ENCODE measurements around the gene KLRK1.
"Not testable (repeated sequence)": the region's sequence is repeated elsewhere in the genome, so short reads cannot be mapped to it uniquely, and the experiment has no call there.

The KLRK1 gene

DNA sequence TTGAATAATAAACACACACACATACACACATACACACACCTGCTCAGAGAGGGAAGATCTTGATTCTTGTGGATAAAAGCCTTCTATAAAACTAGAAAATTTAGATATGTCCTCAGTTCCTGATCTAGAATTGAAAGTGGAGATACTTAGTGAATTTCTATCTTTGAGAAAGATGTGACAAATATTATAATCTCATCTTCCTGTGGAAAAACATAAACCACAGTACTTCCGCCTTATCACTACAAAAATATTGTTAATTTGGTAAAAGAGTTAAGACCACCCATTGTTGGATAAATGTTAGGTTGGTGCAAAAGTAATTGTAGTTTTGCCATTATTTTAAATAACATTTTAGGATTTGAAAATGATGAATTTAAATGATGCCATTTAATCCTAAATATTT is at the start of gene KLRK1:
Gene KLRK1, minus strand, starts transcription at position 138 of the 400 bp plus-strand sequence. CDS start 1,231 bp downstream, outside the sequence.
- no peak for DNase-seq (ENCODE audit: low spot score)

DNA sequence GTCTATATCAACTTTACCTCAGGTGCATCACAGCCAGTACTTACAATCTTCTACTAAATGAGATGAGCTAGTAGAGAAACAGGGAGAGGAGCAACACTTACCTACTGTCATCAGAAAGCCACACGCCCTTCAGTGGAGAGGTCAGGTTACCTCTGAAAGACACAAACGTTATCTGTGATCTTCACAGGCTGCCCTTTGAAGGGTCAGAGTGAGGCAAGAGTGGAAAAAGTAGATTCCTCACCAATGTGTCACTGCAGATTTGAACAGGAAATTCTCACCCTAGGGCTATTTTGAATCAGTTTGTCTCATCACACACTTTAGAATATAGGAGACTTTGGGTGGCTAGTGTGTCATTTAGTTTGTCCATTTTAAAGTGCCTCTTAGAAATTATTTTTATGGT is 47.8 kb upstream of the KLRK1 start:
- not testable (repeated sequence) for DNase-seq (ENCODE audit: low spot score)

DNA sequence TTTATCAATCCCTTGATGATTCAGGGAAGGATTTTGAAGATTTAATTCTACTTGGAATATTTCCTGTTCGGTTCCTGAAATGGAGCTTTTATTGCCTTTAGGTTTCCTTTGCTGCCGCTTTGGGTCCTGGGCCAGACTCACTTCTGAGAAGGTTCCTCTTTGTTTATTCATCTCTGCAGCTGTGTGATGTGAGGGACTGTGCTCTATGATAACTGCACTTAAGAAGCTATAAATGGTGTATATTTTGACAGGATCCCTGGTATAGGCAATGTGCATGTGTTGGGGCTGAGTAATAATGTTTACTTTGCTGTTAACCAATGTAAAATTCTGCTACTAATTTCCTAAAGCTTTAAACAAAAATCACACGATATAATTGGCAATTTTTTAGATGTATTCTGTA is 46.0 kb upstream of the KLRK1 start, which contains the start of gene KLRC2:
Gene KLRC2, minus strand, starts transcription at position 195 of the 400 bp plus-strand sequence. Its CDS starts 24 bp downstream, at position 171.
- not testable (repeated sequence) for DNase-seq (ENCODE audit: low spot score)

DNA sequence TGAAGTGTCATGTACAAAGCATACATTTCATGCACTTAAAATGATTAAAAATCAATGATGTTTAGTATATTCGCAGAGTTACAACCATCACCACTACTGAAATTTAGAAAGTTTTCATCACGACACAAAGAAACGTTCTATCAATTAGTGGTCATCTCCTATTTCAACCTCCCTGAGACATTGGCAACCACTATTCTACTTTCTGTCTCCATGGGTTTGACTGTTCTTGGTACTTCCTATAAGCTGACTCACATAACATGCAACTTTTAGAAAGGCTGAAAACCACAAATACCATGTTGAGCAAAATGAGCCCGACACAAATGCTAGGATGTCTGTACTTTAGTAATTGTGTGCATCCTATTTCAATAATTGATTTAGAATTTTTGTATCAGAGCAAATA is 40.8 kb upstream of the KLRK1 start:
- DNase-seq (ENCODE audit: low spot score): not testable (repeated sequence)

DNA sequence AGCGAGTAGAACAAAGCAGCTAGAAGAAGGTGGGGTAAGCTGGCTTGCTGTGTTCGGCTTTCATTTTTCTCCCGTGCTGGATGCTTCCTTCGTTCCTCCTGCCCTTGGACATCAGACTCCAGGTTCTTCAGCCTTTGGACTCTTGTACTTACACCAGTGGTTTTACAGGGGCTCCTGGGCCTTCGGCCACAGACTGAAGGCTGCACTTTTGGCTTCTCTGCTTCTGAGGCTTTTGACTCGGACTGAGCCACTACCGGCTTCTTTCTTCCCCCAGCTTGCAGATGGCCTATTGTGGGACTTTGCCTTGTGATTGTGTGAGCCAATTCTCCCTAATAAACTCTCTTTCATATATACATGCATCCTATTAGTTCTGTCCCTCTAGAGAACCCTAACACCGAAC is 36.1 kb upstream of the KLRK1 start:
- DNase-seq (ENCODE audit: low spot score): not testable (repeated sequence)

DNA sequence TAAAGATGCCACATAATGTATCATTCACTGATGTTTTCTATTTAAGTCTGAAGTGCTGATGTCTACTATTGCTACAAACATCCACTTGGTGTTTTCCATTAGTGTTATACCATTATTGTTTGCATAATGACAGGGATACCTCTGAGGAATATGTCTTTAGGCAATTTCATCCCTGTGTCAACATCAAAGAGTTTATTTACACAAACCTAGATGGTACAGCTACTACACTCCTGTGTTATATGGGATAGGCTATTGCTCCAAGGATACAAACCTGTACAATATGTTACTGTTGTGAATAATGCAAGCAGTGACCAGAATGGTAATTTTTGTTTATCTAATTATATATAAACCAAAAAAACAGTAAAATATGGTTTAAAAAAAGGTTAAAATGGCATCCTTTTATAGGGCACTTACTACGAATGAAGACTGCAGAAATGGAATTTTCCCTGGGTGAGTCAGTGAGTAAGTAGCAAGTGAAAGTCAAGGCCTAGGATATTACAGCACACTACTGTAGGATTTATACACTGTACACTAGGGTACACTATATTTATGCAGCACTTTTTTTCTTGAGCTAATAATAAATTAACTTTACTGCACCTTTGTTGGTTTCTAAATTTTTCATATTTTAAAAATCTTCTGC is 34.5 kb upstream of the KLRK1 start:
- DNase-seq (ENCODE audit: low spot score): not testable (repeated sequence)

DNA sequence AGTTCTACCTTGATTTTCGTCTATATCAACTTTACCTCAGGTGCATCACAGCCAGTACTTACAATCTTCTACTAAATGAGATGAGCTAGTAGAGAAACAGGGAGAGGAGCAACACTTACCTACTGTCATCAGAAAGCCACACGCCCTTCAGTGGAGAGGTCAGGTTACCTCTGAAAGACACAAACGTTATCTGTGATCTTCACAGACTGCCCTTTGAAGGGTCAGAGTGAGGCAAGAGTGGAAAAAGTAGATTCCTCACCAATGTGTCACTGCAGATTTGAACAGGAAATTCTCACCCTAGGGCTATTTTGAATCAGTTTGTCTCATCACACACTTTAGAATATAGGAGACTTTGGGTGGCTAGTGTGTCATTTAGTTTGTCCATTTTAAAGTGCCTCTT is 32.3 kb upstream of the KLRK1 start:
- DNase-seq (ENCODE audit: low spot score): not testable (repeated sequence)

DNA sequence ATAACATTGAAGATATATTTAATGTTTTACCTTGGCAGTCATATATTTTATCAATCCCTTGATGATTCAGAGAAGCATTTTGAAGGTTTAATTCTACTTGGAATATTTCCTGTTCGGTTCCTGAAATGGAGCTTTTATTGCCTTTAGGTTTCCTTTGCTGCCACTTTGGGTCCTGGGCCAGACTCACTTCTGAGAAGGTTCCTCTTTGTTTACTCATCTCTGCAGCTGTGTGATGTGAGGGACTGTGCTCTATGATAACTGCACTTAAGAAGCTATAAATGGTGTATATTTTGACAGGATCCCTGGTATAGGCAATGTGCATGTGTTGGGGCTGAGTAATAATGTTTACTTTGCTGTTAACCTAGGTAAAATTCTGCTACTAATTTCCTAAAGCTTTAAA is 30.5 kb upstream of the KLRK1 start, which contains the start of gene KLRC3:
Gene KLRC3, minus strand, starts transcription at position 262 of the 400 bp plus-strand sequence. Its CDS starts 45 bp downstream, at position 217.
- not testable (repeated sequence) for DNase-seq (ENCODE audit: low spot score)

DNA sequence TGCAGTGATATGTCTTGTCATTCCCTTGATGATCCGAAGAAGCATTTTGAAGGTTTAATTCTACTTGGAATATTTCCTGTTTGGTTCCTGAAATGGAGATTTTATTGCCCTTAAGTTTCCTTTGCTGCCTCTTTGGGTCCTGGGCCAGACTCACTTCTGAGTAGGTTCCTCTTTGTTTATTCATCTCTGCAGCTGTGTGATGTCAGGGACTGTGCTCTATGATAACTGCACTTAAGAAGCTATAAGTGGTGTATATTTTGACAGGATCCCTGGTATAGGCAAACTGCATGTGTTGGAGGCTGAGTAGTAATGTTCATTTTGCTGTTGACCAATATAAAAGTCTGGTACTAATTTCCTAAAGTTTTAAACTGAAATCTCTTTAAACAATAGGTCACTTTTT is 19.6 kb upstream of the KLRK1 start, which contains the start of gene KLRC4:
Gene KLRC4, minus strand, starts transcription at position 366 of the 400 bp plus-strand sequence. Its CDS starts 182 bp downstream, at position 184.
- DNase-seq (ENCODE audit: low spot score): peak; percentile 23

DNA sequence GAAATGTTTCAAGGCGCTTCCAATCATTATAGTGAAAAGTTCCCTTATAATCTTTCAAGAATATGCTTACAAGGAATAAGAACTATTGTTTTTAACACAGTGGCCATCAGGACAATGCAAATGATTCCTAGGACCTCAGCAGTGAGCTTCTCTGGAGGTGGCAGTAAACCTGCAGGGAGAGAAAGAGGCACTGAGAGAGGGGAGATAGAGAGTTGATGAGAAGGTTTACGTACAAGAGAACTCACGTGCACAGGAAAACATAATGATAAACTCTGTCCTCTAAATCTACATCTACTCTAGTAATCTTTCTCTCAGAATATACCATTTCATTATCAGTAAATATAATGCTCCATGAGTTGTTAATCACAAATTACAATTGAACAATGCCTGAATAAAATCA is 19.0 kb upstream of the KLRK1 start:
- DNase-seq (ENCODE audit: low spot score): no peak

DNA sequence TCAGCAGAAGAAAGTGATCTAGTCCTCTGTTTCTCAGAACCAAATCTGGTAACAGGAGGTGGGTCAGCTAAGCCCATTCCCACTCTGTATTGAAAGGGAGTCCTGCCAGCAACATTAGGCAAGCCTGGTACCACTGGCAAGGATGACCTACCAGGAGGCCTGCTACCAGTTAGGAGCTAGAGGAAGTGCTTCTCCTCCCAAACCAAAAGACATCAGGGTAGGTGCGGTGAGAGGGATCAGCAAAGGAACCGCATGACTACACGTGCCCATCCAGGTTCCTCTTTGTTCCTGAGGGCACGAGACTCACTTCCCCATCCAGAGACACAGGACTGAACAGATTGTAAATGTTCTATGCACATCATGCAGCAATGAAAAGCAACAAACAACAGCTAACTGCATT is 16.9 kb upstream of the KLRK1 start:
- DNase-seq (ENCODE audit: low spot score): no peak

DNA sequence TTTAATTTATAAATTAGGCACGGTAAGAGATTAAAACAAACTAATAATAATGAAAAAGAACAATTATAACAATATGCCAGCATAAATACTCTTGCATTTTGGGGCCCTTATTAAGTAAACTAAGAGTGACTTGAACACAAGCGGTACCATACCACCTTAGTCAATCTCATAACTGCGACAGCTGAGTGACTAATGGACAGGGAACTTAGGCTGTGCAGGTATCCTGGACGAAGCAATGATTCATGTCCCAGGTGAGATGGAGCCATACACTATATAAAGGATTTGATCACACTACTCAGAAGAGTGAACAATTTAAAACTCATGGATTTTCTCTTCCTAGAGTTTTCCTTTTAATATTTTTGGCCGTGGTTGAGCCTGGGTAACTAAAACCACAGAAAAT is 15.5 kb upstream of the KLRK1 start:
- DNase-seq (ENCODE audit: low spot score): no peak

DNA sequence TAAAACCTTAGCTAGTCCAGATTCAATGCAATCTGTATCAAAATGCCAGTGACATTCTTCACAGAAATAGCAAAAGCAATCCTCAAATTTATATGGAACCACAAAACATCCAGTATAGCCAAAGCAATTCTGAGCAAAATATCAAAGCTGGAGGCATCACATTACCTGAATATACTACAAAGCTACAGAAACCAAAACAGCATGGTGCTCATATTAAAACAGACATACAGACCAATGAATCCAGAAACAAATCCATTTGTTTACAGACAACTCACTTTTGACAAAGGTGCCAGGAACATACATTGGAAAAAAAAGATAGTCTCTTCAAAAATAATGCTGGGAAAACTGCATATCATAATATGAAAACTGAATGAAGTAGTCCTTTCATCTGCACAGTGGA is 15.0 kb upstream of the KLRK1 start:
- no peak for DNase-seq (ENCODE audit: low spot score)

DNA sequence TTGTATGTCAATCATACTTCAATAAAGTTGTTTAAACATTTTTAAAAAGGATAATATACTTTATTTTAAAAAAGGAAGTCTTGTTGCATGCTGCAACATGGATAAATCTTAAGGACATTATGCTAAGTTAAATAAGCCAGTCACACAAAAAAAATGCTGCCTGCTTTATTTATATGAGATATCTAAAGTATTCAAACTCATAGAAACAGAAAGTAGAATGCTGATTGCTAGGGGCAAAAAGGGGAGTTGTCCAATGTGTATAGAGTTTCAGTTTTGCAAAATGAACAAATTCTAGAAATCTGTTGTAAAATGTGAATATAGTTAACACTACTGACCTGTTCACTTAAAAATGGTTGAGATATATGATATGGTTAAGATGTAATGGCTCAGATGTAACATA is 11.0 kb upstream of the KLRK1 start:
- no peak for DNase-seq (ENCODE audit: low spot score)

DNA sequence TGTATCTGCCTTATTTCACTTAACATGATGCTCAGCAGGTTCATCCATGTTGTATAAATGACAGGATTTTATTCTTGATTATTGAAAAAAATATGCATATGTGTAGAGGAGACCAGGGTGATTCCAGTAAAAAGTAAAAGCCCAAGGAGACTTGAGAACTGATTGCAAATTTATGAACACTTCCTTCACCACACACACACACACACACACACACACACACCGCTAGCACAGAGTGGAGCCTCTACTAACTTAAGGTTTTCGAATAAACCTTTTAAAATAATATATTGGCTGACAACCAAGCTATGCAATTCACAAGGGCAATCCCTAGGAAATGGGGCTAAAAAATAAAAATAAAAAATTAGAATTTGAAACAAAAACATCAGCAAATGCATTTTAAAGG is 8.3 kb upstream of the KLRK1 start:
- no peak for DNase-seq (ENCODE audit: low spot score)

DNA sequence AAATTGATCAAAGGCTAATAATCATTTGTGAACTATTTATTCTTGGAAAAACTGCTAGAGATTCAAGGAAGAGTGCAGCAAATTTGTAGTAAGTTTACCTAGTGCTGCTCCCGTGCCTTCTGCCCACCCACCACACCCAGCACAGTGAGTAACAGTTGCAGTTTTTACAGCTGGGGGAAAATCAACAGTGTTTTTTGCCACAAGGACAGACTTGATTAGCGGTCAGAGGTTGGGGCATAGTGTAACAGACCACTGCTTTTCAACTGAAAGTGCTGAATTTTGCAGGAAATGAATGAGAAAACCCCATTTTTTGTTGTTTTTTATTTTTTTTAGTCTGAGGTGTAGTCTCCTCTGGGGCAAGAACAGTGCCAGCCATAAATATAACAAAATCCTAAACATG is 7.5 kb upstream of the KLRK1 start:
- no peak for DNase-seq (ENCODE audit: low spot score)

DNA sequence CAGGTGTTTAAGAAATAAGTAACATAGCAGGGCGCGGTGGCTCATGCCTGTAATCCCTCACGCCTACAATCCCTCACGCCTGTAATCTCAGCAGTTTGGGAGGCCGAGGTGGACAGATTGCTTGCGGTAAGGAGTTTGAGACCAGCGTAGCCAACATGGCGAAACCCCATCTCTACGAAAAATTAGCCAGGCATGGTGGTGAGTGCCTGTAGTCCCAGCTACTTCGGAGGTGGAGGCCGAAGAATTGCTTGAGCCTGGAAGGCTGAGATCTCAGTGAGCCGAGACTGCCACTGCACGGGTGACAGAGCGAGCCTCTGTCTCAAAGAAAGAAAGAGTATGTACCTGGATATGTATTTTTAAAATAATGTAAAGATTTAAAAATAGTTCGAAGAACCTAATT is 6.3 kb upstream of the KLRK1 start:
- DNase-seq (ENCODE audit: low spot score): not testable (repeated sequence)

DNA sequence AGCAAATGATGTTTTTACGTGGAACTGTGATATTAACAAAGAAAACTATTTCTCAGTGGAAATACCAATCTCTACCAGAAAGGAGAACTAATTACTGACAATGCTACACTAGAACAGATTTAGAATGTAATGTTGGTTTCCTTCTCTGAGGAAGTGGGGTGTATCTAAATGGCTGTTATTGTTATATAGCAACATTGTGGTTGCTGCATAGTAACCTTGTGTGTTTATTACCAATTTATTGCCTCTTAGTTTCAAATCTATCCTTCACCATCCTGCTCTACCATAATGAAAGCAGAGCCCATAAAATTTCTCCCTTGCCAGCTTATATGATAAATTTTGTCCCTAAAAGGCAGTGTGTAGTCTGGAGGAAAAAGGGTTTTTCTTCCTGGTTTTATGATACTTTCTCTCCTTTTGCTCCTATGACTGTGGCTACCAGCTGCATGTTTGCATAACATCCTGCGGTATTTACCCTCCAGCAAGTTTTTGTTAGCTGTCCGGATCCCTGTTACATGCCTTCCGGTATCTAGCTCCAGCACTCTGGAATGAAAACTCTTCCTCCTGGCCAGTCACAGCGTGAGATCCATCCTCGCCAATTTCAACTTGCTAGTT is 5.7 kb upstream of the KLRK1 start:
- peak; percentile 31 for DNase-seq (ENCODE audit: low spot score)

DNA sequence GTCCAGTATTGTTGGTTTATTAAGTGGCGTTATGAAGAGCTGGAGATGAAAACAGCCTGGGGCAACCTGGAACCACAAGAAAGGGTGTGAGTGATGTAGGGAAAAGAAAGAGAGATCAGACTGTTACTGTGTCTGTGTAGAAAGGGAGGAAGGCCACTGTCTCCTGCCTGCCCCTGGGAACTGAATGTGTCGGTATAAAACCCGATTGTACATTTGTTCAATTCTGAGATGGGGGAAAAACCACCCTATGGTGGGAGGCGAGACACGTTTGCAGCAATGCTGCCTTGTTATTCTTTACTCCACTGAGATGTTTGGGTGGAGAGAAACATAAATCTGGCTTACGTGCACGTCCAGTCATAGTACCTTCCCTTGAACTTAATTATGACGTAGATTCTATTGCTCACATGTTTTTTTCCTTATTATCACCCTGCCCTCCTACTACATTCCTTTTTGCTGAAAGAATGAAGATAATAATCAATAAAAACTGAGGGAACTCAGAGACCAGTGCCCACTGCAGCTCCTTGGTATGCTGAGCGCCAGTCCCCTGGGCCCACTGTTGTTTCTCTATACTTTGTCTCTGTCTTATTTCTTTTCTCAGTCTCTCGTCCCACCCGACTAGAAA is 4.8 kb upstream of the KLRK1 start:
- not testable (repeated sequence) for DNase-seq (ENCODE audit: low spot score)

DNA sequence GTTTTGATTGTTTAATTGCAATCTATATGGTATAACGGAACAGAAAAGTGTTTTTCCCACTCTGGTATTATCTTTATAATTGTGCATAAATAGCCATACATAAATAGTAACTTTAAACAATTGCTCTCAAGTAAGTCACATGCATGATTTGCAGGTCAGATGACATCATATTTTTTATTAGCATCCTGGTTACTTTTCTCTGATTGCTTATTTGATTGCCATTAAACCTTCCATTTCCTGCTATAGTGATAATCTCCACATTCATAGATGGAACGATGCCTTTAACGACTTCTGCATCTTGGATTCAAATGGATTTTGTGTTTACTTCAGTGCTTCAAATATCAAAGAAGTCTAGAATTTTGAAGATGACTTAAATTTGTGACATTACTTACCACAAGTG is 3.5 kb upstream of the KLRK1 start:
- no peak for DNase-seq (ENCODE audit: low spot score)

DNA sequence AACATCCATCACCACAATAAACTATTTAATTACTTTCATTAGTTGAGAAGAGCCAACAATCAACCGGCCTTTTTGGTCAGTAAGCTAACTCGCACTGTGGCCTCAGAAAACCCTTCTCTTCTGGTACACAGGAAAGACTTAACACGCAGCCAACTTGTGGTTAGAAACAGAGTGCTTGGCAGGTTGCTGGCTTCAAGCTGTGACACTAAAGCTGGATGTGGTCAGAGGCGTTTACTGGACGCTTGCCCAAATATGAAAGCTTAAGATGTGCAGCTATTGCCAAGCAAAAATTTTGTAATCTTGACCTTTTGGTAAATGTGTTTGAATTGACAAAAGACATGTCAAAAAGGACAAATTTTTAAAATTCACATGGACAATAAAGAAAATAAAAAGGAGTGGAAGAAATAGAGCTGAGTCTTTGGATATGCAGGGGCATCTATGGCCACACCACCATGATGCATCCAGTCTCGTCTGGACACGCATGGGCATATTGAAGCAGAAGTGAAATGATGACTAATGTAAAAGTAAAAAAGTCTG is 2.6 kb upstream of the KLRK1 start:
- DNase-seq (ENCODE audit: low spot score): no peak

DNA sequence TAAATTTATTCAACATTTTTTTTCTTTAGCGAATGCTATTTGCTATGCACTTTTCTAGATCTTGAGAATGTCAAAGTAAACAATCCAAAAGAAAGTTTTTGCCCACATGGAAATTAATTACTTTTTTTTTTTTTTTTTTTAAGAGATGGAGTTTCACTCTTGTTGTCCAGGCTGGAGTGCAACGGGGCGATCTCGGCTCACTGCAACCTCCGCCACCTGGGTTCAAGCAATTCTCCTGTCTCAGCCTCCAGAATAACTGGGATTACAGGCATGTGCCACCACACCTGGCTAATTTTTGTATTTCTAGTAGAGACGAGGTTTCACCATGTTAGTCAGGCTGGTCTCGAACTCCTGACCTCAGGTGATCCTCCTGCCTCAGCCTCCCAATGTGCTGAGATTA is 1.1 kb upstream of the KLRK1 start:
- not testable (repeated sequence) for DNase-seq (ENCODE audit: low spot score)

Measured in COLO829 (cell line).